Mucosa of descending colon (tissue), 3 donors: ENCODE results near the gene WWP2. TPM values are rescaled to one million over a fixed set of nuclear protein-coding genes. Genes with fewer than 3 reads are reported as not detected.

Source experiments
- ATAC-seq: fragments of 200-7000 bp; cut with Tn5 transposase; one replicate; pipeline ENCODE4 v1.9.1; 2020; ENCODE audit warnings: mild to moderate bottlenecking, moderate library complexity
- DNase-seq, 3 donors: peaks; one replicate each; pipeline ENCODE4 v3.0.0-alpha.2; 2020
- H3K36me3 ChIP-seq: fragments of 200-600 bp; one replicate; pipeline ENCODE4 v1.8.0; 2021; ENCODE audit warnings: low read depth, mild to moderate bottlenecking
- H3K4me1 ChIP-seq: fragments of 200-600 bp; one replicate; pipeline ENCODE4 v1.8.0; 2021; ENCODE audit warnings: low read depth, mild to moderate bottlenecking
- H3K4me3 ChIP-seq: fragments of 200-600 bp; one replicate; pipeline ENCODE4 v1.8.0; 2021; ENCODE audit warnings: mild to moderate bottlenecking
- H3K9me3 ChIP-seq: fragments of 200-600 bp; one replicate; pipeline ENCODE4 v1.8.0; 2021; ENCODE audit warnings: mild to moderate bottlenecking
- CTCF ChIP-seq: fragments of 200-600 bp; IDR thresholded peaks from one replicate; pipeline ENCODE4 v1.8.0; 2022; ENCODE audit warnings: antibody characterized with exemption, mild to moderate bottlenecking
- intact Hi-C, 2 donors: fragments of 100-400 bp; cut with DNase I in 1 of 2; cut with micrococcal nuclease in 1 of 2; formaldehyde crosslinking; loops; one replicate each; pipeline versions ENCODE4 v1.11.0 to v1.11.1; 2022; cut with DNase I, micrococcal nuclease
- total RNA-seq, 3 donors: library from RNA; stranded (reverse); fragmentation: NEBNext Ultra II Directional in 2 of 3; extraction: Animal tissue kit (Norgen Biotek cat#: 25700) in 2 of 3; gene quantifications; one replicate each; pipeline versions ENCODE4 v1.2.1 to v1.2.4, GENCODE V29; 2021 to 2023
- donor health status: DM: no; HTN: no; CAD: no; lungs with moderate emphysema.
- donor health status: DM: no; HTN: no; CAD: no.
- donor health status: DM: no; HTN: yes; CAD: no.

The WWP2 gene
- total RNA-seq, 3 donors from 2014 or later, result 70.2 to 110 (median 94.2) TPM

DNA sequence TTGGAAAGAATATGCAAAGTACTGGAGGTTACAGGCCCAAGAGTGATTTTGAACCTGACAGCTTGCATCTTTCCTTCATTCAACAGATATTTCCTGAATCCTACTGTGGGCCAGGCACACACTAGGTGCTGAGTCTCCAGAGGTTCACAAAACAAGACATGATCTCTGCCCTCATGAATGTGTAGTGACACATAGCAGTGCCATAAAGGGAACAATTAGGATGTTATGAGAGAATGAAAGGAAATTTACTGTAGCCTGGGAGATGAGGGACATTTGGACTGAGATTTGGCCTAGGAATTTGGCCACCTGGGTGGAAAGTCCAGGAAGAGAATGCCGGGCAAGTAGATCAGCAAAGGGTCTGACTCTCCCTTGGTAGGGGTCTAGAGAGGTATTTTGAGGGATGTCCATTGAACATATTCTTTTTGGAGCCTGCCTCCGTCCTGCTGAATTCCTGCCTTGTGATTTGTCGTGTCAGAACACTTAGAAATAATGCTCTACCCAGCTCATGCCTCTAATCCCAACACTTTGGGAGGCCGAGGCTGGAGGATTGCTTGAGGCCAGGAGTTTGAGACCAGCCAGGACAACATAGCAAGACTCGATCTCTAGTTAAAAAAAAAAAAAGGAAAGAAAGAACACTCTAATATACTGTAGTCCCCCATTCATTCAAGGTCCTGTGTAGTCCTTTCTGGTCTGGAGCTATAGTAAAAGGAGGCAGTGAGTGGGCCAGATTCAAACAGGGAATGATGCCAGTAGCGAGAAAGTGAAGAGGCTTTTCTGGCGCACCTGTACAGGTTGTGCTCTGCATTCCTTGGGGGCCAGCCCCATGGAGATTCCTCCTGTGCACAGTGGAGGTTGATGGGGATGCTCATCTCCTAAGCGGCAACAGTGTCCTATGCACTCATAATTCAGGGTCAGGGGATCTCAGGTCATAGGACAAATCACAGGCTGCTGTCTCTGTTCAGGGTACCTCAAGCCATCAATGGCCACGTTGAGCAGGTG, 98.4 kb downstream of the WWP2 start:
- no peak for TF ChIP-seq CTCF
- H3K4me3 ChIP-seq, result no peak overlapping the region
- intact Hi-C loops, result no loop called here
- DNase-seq (no peak), ATAC-seq (peak; percentile 66)
- H3K4me1 ChIP-seq, result peaks cover 28% of the 10 kb centered on the region
- no peaks in the 10 kb centered on the region for H3K9me3 ChIP-seq
- no peaks in the 10 kb centered on the region for H3K36me3 ChIP-seq

DNA sequence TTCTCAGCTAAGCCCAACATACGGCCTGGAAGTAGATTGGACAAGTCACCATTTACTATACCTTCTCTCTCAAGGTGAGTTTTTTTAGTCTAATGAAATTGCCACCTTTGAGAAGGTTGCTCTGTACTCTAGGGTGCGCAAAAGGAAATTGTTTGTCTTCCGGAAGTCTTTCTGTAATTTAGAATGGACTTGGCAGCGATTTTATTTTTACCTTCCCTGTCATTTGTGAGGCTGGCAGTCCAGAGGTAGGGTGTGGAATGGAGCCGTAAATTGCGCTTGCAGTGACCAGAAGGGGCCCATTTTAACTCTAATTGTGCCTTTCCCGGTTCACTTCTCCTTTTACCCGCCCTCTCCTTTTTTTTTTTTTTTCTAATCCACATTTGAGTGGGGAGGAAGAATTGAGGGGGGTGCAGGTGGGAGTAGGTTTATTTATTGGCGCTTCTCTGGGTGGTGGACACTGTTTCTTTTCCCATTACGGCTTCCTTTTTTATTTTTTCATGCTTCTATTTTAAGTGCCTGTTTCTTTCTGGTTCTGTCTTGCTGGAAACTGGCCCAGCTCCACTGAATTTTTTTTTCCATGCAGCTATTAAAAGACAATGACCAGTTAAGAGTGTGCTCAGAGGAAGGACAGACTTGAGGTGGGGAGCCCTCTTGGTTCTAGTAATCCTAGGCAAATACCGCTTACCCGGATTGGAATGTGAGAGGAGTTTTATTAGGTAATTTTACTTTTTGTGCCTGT, 99.3 kb downstream of the WWP2 start:
- DNase-seq (peak in 1 of 3 donors; percentile 67), ATAC-seq (peak; percentile 74)
- intact Hi-C loops, result no loop called here
- peaks cover 28% of the 10 kb centered on the region for H3K4me1 ChIP-seq
- no peaks in the 10 kb centered on the region for H3K36me3 ChIP-seq
- no peak for TF ChIP-seq CTCF
- no peak overlapping the region for H3K4me3 ChIP-seq
- no peaks in the 10 kb centered on the region for H3K9me3 ChIP-seq

DNA sequence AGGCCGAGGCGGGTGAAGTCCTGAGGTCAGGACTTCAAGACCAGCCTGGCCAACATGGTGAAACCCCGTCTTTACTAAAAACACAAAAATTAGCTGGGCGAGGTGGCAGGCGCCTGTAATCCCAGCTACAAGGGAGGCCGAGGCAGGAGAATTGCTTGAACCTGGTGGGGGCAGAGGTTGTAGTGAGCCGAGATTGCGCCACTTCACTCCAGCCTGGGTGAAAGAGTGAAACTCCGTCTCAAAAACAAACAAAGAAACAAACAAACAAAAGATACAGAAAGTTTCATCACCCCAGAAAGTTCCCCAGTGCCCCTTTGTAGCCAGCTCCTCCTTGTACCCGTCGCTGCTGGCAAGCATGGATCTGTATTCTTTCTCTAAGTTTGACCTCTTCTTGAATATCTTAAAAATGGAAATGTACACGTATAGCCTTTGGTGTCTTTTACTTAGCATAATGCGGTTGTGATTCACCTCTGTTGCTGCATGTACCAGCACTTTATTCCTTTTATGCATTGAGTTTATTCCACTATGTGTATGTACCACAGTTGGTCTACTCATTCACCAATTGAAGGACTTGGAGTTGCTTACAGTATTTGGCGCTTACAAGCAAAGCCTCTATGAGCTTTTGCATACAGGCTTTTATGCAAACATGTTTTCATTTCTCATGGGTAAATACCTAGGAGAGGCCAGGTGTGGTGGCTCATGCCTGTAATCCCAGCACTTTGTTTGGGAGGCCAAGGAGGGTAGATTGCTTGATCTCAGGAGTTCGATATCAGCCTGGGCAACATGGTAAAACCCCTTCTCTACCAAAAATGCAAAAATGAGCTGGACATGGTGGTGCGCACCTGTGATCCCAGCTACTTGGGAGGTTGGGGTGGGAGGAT, 101.5 kb downstream of the WWP2 start:
- no peak for ATAC-seq
- peaks cover 25% of the 10 kb centered on the region for H3K4me1 ChIP-seq
- intact Hi-C loops, result no loop called here
- TF ChIP-seq CTCF, result no peak
- H3K9me3 ChIP-seq, result no peaks in the 10 kb centered on the region
- DNase-seq, result no peak
- no peaks in the 10 kb centered on the region for H3K36me3 ChIP-seq
- H3K4me3 ChIP-seq, result no peak overlapping the region

DNA sequence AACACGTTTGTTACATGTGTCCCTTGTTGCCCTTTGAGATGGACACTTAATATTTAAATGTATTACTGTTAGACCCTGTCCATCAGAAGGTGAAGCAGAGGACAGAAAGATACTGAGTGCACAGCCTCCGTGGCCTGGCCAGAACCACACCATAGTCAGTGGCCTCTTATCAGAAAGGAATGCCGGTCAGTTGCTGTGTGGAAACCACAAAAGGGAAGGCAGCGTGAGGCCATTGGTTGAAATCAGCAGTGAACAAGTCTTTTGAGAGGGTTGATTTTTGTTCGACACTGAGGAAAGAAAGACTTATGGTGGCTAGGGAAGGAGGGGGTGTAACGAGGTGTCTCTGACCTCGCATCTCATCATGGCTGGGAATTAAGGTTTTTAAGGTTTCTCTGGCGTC, 103.6 kb downstream of the WWP2 start:
- ATAC-seq, result no peak

More for the DNA sequence above, 103.6 kb downstream of the WWP2 start:
- H3K4me3 ChIP-seq, result no peak overlapping the region
- H3K9me3 ChIP-seq, result no peaks in the 10 kb centered on the region
- no peaks in the 10 kb centered on the region for H3K36me3 ChIP-seq
- peaks cover 13% of the 10 kb centered on the region for H3K4me1 ChIP-seq
- intact Hi-C loops, result no loop called here
- DNase-seq, result no peak
- no peak for TF ChIP-seq CTCF
